GM21515 (cell line): ENCODE data around the gene APOA5.

ENCODE experiments used
- ATAC-seq: cut with Tn5 transposase; IDR thresholded peaks from one replicate; pipeline ENCODE4 v1.9.1; 2021; ENCODE audit not compliant: unreplicated experiment

The APOA5 gene

GRCh38 chr11:116828632-116829524 is 37.2 kb upstream of the APOA5 start:
- no peak for ATAC-seq

- ATAC-seq: no peak
Measured at GRCh38 chr11:116827461-116827860, 35.8 kb upstream of the APOA5 start.

- no peak for ATAC-seq
Measured at GRCh38 chr11:116826751-116827431, 35.2 kb upstream of the APOA5 start.

GRCh38 chr11:116825854-116826750 is 34.4 kb upstream of the APOA5 start:
- no peak for ATAC-seq

GRCh38 chr11:116825434-116825833 is 33.8 kb upstream of the APOA5 start:
- ATAC-seq: no peak

GRCh38 chr11:116823031-116823843 is 31.6 kb upstream of the APOA5 start, which contains the start of gene APOA4:
Gene APOA4 (minus strand): TSS chr11:116823304. CDS start chr11:116823191, 113 bp downstream.
- no peak for ATAC-seq

- ATAC-seq: no peak
Measured at GRCh38 chr11:116822575-116822974, 30.9 kb upstream of the APOA5 start.

- ATAC-seq: no peak
Measured at GRCh38 chr11:116821050-116821918, 29.6 kb upstream of the APOA5 start.

- no peak for ATAC-seq
Measured at GRCh38 chr11:116819049-116819448, 27.4 kb upstream of the APOA5 start.

- no peak for ATAC-seq
Measured at GRCh38 chr11:116814502-116814901, 22.8 kb upstream of the APOA5 start.

GRCh38 chr11:116813781-116814471 is 22.2 kb upstream of the APOA5 start:
- ATAC-seq: no peak

GRCh38 chr11:116813170-116813569 is 21.5 kb upstream of the APOA5 start:
- no peak for ATAC-seq

GRCh38 chr11:116812109-116812508 is 20.4 kb upstream of the APOA5 start:
- ATAC-seq: no peak

GRCh38 chr11:116811194-116811593 is 19.5 kb upstream of the APOA5 start:
- no peak for ATAC-seq

GRCh38 chr11:116808262-116809175 is 16.8 kb upstream of the APOA5 start:
- ATAC-seq: no peak

GRCh38 chr11:116807601-116808261 is 16.1 kb upstream of the APOA5 start:
- ATAC-seq: no peak

GRCh38 chr11:116804001-116804400 is 12.3 kb upstream of the APOA5 start:
- ATAC-seq: no peak
